Activated T-cell treated with anti-CD3 and anti-CD28 coated beads, Interleukin-2, amount 50 U/mL, for 1 hour (primary cell): ENCODE results near the gene ZNF346.
"Not testable (repeated sequence)": the region's sequence is repeated elsewhere in the genome, so short reads cannot be mapped to it uniquely, and the experiment has no call there.

Experiments
- DNase-seq: peaks from one replicate; pipeline ENCODE4 v3.0.0-alpha.2; 2020

Gene ZNF346, protein sequence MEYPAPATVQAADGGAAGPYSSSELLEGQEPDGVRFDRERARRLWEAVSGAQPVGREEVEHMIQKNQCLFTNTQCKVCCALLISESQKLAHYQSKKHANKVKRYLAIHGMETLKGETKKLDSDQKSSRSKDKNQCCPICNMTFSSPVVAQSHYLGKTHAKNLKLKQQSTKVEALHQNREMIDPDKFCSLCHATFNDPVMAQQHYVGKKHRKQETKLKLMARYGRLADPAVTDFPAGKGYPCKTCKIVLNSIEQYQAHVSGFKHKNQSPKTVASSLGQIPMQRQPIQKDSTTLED

DNA sequence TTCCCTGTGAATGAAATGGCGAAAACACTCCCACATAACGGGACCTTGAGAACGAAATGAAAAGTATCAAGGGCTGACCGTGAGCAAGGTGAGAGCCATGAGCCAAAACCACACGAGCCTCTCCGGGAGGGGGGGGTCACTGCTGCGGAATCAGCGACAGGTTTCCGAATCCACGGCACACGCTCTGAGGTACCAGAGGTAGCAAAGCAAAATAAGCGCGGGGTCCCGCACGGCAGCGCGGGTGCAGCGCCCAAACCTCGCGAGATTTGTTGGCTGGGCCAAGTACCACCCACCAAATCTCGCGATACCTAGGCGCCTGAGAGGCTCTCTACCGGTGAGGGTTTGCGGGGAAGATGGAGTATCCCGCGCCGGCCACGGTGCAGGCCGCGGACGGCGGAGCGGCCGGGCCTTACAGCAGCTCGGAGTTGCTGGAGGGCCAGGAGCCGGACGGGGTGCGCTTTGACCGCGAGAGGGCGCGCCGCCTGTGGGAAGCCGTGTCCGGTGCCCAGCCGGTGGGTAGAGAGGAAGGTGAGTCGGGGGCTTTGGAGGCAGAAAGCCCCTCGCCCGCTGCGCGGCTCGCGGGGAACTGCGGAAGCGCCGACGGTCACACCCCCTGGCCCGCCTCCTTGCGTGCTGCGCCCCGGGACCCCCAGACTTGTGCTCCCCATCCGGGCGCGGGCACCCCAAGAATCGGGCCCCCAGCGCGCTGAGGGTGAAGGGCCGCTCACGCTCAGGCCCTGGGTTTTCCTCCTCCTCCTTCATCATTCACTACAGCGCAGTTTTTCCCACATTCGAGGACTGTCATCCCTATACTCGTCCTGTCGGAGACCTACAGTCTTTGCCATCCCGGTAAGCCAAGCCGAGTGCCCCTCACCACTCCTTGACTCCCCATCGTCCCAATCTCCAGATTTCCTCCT, at the start of gene ZNF346:
TSS of gene ZNF346 (plus strand) at position 311 of the 917 bp plus-strand sequence. CDS start at position 354, 43 bp downstream.
- peak; percentile 89 for DNase-seq

DNA sequence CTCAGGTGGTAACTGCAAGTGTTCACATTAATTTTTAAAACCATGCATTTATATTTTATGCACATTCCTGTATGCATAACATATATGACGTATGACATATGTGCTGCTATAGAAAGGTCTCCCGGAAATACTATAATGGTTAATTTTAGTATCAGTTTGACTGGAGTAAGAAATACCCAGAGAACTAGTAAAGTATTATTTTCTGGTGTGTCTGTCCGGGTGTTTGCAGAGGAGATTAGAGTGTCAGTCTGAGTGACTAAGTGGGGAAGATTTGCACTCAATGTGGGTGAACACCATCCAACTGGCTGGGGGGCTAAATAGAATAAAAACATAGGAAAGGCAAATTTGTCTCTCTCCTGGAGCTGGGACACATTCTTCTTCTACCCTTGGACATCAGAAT, 42.8 kb upstream of the ZNF346 start:
- DNase-seq = no peak

DNA sequence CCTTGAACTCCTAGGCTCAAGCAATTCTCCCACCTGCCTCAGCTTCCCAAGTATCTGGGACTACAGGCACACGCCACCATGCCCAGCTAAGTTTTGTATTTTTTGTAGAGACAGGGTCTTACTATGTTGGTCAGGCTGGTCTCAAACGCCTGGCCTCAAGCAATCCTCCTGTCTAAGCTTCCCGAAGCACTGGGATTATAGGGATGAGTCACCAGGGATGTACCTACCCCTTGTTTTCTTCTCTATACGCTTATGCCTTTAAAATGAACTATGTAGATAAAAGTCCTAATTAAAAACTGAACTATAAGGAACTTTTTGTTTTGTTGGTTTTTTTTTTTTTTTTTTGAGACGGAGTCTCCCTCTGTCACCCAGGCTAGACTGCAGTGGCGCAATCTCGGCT, 41.7 kb upstream of the ZNF346 start:
- no peak for DNase-seq

DNA sequence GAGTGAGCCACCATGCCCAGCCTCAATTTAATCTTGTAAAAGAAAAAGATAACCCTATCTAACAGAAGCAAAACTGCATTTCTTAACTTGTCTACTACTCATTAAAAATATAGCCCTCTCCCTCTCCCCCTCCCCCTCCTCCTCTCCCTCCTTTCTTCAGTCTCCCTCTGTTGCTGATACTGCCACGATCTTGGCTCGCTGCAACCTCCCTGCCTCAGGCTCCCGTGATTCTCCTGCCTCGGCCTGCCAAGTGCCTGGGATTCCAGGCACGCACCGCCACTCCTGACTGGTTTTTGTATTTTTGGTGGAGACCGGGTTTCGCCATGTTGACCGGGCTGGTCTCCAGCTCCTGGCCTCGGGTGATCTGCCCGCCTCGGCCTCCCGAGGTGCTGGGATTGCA, 39.4 kb upstream of the ZNF346 start:
- DNase-seq = not testable (repeated sequence)

DNA sequence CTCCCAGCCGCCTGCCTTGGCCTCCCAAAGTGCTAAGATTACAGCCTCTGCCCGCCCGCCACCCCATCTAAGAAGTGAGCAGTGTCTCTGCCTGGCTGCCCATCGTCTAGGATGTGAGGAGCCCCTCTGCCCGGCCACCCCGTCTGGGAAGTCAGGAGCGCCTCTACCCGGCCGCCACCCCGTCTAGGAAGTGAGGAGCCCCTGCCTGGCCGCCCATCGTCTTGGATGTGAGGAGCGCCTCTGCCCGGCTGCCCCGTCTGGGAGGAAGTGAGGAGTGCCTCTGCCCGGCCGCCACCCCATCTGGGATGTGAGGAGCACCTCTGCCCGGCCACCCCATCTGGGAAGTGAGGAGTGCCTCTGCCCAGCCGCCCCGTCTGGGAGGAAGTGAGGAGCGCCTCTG, 38.9 kb upstream of the ZNF346 start:
- not testable (repeated sequence) for DNase-seq

DNA sequence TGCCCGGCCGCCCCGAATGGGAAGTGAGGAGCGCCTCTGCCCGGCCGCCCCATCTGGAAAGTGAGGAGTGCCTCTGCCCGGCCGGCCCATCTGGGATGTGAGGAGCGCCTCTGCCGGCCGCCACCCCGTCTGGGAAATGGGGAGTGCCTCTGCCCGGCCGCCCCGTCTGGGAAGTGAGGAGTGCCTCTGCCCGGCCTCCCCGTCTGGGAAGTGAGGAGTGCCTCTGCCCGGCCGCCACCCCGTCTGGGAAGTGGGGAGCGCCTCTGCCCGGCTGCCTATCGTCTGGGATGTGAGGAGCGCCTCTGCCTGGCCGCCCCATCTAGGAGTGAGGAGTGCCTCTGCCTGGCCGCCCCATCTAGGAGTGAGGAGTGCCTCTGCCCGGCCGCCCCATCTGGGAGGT, 38.3 kb upstream of the ZNF346 start:
- DNase-seq = not testable (repeated sequence)

DNA sequence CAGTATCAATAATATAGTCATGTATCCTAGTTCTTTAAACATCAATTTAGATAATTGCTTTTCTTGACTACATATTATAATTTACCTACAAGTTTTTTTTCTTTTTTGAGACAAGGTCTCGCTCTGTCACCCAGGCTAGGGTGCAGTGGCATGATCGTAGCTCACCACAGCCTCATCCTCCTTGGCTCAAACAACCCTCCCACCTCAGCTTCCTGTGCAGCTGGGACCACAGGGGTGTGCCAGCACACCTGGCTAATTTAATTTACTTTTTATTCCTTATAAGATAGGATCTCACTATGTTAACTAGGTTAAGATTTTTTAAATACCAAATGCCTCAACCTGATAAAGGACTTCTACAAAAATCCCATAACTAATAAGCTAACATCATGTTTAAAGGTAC, 37.0 kb upstream of the ZNF346 start:
- DNase-seq = peak; percentile 33

DNA sequence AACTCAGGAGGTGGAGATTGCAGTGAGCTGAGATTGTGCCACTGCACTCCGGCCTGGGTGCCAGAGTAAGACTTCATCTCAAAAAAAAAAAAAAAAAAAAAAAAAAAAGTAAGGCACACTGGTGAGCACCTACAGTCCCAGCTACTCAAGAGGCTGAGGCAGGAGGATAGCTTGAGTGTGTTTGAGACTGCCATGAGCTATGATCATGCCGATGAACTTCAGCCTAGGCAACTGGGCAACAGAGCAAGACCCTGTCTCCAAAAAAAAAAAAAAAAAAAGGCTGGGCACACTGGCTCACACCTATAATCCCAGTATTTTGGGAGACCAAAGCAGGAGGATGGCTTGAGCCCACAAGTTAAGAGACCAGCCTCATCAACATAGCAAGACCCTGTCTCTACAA, 36.2 kb upstream of the ZNF346 start:
- no peak for DNase-seq

DNA sequence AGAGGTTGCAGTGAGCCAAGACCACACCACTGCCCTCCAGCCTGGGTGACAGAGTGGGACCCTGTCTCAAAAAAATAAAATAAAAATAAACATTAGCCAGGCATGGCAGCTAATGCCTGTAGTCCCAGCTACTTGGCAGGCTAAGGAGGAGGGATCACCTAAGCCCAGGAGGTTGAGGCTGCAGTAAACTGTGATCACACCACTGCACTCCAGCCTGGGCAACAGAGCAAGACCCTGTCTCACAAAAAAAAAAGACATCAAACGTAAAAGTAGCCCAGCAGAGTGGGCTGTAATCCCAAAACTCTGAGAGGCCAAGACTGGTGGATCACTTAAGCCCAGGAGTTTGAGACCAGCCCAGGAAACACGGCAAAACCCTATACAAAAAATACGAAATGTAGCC, 34.9 kb upstream of the ZNF346 start:
- DNase-seq = no peak

DNA sequence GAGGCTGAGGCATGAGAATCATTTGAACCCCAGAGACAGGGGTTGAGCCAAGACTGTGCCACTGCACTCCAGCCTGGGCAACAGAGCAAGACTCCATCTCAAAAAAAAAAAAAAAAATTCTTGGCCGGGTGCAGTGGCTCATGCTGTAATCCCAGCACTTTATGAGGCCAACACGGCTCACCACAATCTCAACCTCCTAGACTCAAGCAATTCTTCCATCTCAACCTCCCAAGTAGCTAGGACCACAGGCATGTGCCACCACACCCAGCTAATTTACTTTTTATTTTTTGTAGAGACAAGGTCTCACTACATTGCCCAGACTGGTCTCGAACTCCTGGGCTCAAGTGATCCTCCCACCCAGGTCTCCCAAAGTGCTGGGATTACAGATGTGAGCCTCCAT, 29.4 kb upstream of the ZNF346 start:
- not testable (repeated sequence) for DNase-seq

DNA sequence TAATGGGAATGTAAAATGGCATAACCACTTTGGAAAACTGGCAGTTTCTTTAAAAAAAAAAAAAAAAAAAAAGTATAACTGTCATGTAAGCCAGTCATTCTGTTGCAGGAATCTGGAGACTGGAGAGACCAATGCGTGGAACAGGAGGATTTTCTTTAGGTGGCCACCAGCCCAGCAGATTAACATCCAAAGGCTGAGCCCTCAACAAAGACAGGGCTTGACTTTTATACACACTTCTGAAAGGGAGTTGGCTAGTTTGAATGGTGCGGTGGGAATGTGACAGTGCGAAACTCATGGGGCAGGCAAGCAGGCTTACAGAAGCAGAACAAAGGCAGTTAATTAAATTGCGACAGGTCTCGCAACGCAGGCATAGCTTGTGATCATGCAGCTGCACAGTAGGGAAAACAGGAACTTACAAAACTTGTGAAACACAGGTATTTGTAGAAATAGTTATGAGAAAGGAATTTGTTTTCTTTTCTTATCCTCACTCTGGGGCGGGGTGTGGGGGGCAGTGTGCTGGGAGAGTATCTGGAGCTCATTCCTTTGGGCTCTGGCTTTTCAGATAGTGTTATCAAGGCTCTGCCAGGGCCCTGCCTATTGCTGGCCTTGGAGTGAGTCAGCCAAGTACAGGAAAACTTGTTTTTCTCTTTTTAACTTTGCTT, 27.9 kb upstream of the ZNF346 start:
- no peak for DNase-seq

DNA sequence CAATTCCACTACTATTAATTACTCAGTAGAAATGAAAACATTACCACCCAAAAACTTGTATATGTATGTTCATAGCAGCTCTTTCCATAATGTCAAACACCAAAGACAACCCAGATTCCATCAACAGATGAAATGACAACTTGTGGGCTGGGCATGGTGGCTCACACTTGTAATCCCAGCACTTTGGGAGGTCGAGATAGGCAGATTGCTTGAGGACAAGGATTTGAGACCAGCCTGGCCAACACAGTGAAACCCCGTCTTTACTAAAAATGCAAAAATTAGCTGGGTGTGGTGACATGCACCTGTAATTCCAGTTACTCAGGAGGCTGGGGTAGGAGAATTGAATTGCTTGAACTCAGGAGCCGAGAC, 27.4 kb upstream of the ZNF346 start:
- DNase-seq = no peak

DNA sequence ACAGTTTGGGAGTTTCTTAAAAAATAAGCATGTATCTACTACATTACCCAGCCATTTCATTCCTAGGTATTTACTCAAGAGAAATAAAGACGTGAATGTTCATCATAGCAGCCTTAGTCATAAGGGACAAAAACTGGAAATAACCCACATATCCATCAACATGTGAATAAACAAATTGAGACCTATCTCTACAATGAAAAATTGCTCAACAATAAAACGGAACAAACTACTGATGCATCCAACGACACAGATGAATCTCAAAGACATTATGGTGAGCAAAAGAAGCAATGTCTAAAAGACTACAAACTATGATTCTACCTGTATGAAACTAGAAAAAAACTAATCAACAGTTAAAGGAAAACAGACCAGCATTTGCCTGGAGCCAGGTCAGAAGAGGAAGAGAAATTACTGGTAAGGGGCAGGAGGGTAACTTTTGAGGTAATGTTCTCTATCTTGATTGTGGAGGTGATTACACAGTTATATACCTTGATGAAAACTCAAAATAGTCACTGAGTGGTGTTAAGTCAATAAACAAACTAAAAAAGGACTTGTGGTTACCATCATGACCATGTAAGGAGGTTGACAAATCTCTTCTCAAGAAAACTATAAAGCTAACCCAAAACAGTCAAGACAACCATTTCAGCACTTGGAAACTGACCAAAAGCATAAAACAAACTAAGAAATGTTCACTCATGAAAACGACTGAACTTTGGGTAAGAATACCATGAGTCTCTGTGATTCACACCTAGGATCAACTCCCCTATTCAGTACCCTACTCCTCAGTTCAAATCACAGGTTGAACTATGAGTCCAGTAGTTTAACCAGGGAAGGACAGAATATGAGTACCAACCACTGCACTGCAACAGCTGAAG, 26.4 kb upstream of the ZNF346 start:
- no peak for DNase-seq

DNA sequence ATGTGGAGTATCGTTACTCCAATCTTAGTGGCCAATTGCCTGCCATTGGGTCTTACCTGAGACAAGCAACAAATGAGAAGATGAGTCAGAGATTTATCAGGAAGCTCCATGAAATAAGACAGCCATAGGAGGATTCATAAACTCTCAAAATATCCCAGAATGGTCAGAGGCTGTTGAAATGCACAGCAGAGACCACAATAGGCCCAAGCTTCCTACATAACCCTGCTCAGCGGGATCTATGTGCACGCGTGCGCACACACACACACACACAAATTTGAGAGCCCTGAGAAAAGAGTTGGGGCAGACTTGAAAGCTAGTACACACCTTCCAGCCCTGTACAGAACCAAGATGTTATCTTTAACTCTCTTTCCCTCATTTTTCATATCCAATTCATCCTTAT, 25.7 kb upstream of the ZNF346 start:
- DNase-seq = no peak

DNA sequence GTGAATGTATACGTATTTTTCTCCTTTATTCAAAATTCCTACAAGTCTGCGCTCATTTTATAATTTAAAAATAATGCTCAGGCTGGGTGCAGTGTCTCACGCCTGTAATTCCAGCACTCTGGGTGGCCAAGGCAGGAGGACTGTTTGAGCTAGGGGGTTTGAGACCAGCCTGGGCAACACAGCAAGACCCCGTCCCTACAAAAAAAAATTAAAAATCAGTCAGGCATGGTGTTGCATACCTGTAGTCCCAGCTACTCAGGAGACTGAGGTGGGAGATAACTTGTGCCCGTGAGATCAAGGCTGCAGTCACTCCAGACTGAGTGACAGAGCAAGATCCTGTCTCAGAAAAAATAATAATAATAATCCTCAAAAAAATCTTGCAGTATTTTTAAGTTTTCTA, 23.7 kb upstream of the ZNF346 start:
- no peak for DNase-seq

DNA sequence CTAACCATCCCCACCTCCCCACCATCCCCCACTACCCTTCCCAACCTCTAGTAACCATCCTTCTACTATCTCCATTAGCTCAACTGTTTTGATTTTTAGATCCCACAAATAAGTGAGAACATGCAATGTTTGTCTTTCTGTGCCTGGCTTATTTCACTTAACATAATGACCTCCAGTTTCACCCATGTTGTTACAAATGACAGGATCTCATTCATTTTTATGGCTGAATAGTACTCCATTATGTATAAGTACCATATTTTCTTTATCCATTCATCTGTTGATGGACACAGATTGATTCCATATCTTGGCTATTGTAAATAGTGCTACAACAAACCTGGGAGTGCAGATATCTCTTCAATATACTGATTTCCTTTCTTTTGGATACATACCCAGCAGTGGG, 23.0 kb upstream of the ZNF346 start:
- not testable (repeated sequence) for DNase-seq

DNA sequence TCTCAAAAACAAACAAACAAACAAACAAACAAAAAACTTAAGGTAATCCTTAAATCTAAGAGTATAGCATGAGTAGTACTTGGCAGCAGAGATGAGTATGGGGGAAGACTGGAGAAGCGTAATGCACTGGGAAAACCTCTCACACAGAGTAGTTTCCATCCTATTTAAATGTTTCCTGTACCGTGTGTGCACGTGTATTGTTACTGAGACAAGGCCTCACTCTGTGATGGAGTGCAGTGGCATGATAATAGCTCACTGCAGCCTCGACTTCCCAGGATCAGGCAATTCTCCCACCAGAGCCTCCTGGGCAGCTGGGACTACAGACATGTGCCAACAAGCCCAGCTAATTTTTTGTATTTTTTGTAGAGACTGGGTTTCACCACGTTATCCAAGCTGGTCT, 18.8 kb upstream of the ZNF346 start:
- no peak for DNase-seq

DNA sequence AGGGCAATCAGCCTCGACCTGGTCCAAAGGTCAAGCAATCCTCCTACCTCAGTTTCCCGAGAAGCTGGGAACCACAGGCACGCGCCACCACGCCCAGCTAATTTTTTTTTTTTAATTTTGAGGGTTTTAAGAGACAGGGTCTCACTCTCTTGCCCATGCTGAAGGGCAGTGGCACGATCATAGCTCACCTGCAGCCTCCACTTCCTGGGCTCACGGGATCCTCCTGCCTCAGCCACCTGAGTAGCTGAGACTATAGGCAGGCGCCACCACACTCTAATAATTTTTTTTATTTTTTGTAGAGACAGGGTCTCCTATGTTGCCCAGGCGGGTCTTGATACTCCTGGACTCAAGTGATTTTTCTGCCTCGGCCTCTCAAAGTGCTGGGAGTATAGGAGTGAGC, 17.5 kb upstream of the ZNF346 start:
- no peak for DNase-seq

DNA sequence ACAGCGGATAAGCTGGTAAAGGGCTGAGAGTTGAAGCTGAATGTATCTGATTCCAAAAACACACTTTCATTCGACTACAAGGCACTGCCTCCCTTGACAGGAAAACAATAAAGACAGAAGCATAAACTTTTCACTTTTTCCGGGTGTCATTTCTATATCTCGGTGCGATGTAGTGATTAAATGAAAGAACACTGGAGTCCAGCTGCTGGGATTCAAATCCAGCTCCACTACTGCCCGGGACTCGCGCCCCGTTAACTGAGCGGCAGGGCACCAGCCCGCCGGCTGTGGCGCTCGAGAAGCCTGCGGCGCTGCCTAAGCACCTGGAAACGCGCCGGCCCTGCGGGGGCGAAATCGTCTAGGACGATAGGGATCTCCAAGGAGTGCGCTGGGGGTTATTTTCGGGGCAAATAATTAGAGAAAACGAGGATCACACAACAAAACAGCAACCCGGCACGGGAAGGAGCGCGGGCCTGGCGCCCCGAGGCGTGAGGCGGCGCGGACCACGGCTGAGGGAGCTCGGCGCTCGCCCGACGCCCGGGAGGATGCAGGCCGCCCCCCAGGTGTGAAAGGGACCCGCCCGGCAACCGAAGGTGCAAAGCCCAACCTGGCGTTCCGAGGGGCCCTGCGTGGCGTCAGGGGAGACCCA, 16.8 kb upstream of the ZNF346 start:
- DNase-seq = peak; percentile 74

DNA sequence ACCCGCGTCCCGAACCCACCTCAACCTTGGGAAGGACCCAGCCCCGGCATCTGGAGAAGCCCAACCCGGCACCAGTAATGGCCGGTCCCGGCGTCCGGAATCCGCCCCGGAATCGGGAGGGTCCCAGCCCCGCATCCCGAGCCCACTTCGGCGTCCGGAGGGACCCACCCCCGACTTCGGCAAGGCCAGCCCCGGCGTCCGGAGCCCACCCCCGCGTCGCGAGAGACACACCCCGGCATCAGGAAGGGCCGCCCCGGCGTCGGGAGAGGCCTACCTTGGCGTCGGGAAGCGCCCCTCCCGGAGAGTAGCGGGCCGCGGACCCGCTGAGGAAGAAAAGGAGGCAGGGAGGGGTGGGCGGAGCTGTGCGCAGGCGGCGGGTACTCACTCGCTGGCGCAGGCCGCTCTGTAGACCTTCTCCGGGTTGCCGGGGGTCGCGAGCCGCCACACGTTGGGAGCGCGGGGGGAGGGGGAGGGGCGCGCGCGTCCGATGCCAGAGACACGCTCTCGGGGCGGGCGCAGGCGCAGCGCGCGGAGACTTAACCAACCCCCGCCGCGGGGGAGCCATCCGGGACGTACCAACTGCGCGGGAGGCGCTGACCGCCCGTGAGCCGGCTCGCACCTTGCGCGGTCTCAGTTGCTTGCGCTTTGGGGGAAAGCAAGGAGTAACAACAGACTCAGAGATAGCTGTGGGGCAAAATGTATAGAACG, 16.1 kb upstream of the ZNF346 start, which contains the start of gene UIMC1:
TSS of gene UIMC1 (minus strand) at position 515 of the 708 bp plus-strand sequence. CDS start 24,164 bp downstream, outside the sequence.
- peak; percentile 96 for DNase-seq

DNA sequence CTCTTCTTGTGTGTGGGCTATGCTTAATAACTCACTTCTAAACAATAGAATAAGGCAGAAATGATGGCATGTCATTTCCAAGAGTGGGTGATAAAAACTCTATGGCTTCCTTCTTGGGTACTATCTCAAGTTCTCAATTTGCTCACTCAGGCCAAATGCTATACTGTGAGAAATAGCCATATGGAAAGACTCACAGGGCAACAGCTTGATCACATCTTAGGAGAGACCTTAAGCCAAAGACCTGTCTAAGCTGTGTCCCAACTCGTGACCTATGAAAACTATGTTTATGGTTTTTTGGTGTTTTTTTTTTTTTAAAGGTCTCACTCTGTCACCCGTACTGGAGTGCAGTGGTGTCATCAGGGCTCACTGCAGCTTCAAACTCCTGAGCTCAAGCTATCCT, 13.8 kb upstream of the ZNF346 start:
- no peak for DNase-seq
